HUDEP-2 (cell line): Measurements from ENCODE around the gene PRPF38A.

ENCODE experiments used
- DNase-seq, 76 experiments: peaks; one replicate each; lab custom pipeline; 2025; ENCODE audit not compliant: unreplicated experiment in 76 of 76; lab: John Stamatoyannopoulos, UW

The PRPF38A gene

DNA sequence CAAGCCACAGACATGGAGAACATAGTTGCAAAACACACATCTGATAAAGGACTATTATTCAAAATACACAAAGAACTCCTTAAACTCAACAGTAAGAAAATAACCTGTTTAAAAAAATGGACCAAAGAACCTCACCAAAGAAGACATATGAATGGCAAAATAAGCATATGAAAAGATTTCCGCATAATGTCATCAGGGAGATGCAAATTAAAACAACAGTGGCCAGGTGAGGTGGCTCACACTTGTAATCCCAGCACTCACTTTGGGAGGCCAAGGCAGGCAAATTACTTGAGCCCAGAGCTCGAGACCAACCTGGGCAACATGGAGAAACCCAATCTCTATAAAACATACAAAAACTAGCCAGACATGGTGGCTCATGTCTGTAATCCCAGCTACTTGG lies 50.4 kb downstream of the PRPF38A start:
- DNase-seq = no peak

DNA sequence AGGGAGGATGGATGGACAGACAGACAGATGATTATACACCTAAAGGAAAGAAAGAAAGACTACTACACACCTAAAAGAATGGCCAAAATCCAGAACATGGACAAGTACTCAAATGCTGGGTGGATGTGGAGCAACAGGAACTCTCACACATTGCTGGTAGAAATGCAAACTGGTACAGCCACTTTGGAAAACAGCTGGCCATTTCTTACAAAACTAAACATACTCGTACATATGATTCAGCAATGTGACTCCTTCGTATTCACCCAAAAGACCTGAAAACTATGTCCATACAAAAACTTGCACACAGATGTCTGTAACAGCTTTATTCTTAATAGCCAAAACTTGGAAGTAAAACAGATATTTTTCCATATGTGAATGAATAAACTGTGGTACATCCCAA lies 51.3 kb downstream of the PRPF38A start:
- no peak for DNase-seq

DNA sequence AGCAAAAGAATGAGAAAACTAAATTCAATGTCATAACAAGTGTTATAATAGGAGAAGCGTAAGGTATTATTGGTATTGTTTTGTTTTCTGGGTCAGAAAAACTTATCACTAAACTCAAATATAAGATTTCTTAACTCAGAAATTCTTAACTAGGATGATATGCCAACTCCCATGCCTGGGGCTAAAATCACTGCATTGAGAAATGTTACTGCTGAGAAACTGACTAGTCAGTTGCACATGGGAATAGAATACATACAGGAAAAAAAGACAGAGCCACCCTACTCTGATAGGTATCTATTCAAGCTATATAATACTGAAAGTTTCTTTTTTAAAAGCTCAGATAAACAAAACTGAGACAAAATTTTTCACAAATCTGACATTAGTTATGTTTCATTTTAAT lies 56.3 kb downstream of the PRPF38A start:
- no peak for DNase-seq

DNA sequence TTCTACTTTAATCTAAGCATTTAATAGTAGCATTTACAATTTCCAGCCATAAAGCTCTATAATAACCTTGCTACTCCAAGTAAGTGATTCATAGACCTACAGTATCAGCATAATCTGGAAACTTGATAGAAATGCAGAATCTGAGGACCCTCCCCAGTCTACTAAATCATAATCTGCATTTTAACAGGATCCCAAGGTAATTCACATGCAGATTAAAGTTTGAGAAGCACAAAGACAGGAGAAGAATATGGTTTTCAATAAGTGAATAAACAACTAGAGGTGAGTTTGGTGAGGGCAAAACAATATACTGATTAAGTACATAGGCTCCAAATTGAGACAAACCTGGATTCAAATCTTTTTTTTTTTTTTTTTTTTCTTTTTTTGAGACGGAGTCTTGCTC lies 57.4 kb downstream of the PRPF38A start:
- no peak for DNase-seq

DNA sequence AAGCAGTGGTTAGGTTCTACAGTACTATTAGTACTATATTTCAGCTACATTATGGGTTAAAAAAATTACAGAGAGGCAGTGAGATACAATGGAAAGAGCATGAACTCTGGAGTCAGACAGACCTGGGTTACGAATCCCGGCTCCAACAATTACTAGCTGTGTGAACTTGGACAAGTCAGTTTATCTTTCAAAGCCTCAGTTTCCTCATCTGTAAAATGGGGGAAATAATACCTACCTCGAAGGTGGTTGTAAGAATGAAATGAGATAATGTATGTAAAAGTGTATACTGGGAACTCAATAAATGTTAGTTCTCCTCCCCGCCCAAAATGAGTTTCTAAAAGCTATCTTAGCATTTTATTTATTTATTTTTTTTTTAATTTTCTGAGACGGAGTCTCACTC lies 59.5 kb downstream of the PRPF38A start:
- DNase-seq = no peak

DNA sequence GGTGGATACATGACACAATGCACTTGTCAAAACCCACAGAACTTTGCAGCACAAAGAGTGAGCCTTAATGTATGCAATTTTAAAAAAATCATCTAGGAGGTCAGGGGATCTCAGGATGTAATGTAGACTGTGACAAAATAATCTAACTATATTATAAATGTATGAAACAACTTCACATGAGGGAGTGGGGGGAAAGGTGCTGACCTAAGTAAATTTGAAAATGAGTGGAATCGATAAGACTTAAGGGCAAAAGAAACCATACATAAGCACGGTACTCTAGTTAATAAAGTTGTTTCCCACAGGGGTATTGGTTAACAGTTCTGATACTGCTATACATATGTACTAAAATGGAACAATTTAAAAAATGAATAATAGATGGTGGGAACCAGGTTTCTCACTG lies 64.7 kb downstream of the PRPF38A start:
- DNase-seq = no peak
